ENCODE data around the gene C19orf38. TPM values are rescaled to one million over a fixed set of nuclear protein-coding genes. Genes with fewer than 3 reads are reported as not detected.

Gene C19orf38, protein sequence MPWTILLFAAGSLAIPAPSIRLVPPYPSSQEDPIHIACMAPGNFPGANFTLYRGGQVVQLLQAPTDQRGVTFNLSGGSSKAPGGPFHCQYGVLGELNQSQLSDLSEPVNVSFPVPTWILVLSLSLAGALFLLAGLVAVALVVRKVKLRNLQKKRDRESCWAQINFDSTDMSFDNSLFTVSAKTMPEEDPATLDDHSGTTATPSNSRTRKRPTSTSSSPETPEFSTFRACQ
- total RNA-seq, result 4.6 and 5.7 TPM in 2 replicates

DNA sequence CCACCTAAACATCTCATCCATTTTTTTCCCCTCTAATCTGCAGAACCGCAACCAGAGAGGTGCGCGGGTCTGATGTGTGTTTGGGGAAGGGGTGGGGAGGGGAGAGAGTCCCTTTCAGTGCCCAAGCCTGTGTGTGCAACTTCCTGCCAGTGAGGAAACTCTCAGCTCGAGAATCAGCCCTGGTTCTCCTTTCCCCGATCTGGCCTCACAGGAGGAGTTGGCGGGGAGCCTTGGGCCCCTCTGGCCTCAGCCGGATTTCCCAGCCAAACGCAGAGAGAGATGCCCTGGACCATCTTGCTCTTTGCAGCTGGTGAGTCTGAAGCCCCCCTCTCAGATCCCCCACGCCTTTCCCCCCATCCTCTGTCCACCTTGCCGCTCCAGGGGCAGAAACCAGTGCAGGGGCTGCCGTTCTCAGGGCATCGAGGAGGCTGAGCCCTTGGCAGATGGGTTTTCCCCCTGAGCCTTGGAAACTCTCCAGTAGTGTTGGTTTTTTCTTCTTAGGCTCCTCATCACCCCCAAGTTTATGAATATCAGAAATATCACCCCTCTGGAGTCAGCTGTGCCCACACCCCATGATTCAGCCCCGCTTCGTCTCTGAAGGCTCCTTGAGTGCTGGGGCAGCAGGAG, at the start of gene C19orf38:
Gene C19orf38 (plus strand): TSS at position 186 of the 627 bp plus-strand sequence. CDS start 94 bp downstream, at position 280.
- intact Hi-C loops (cut with micrococcal nuclease), result no loop called here

DNA sequence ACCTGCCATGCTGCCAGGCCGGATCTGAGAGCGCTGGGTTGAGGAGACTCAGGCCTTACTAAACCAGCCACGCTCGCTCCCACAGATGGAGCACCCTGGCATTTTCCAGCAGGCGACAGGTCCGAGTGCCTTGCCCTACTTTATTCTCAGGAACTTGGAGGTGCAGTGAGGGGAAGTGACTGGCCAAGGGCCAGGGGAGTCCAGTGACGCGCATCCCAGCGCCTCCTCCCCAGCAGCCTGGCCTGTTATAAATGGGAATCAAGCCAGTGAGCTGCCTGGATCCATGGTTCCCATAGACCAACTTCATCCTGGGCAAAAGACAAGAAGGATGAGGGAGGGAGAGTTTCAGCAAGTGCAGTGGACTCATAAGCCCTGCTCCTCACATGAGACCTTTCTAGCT, 47.7 kb upstream of the C19orf38 start:
- intact Hi-C loops (cut with micrococcal nuclease), result no loop called here

DNA sequence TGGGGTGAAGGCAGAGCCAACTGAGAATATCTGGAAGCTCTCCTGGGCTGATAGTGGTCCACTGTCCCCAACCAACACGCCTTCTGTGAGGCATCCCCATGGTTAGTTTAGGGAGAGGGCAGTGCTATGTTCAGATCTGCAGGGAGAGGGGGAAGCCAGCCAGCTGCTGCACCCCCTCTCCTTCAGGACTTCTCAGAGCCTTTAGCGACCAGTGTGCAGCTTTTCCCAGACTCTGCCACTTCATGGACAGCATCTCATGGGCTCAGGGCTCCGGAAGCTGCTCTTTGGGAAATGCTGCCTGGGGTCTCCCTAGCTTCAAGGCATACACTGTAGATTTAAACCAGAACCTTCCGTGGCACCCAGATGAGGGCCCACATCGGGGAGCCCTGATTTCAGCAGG, 45.7 kb upstream of the C19orf38 start:
- intact Hi-C loops (cut with micrococcal nuclease), result no loop called here

DNA sequence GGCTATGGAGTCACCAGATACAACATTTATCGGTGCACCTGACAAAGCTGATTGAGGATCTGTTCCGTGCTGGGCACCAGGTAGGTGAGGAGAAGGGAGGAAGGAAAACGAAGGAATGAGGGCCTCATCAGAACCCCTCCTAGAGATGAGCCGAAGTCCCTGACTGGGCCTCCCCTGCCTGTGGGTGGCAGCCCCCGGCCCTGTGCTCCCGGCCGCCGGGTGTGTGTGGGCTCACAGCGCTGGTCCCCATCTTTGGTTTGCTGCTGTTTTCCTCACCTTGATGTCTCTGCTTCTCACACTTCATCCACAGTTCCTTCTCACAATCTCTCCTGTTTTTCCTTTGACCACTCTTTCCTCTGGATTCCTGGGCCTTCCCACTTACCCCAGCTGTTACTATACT, 45.0 kb upstream of the C19orf38 start:
- intact Hi-C loops (cut with micrococcal nuclease), result no loop called here

DNA sequence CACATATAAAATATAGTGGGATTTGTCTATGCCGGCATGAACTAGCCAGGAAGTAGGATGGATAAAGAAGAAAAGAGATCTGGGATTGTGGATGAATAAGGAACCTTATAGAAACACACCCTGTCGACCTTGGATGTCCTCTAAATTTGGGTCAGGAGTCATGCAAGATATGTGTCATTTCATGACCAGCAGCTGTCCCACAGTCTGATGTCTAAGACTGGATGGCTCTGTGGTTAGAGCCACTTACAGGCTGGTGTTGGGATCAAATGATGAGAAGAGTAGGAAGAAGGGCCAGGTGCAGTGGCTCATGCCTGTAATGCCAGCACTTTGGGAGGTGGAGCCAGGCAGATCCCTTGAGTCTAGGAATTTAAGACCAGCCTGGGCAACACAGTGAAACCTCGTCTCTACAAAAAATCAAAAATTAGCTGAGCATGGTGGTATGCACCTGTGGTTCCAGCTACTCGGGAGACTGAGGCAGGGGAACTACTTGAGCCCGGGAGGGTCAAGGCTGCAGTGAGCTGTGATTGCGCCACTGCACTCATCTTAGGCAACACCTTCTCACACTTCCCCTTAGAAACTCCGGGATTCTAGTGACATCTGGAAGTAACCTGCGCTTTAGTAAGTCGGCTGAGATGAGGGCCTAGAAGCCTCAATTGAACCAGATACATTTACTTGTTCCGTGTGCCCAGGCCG, 43.0 kb upstream of the C19orf38 start:
- intact Hi-C loops (cut with micrococcal nuclease), result no loop called here

DNA sequence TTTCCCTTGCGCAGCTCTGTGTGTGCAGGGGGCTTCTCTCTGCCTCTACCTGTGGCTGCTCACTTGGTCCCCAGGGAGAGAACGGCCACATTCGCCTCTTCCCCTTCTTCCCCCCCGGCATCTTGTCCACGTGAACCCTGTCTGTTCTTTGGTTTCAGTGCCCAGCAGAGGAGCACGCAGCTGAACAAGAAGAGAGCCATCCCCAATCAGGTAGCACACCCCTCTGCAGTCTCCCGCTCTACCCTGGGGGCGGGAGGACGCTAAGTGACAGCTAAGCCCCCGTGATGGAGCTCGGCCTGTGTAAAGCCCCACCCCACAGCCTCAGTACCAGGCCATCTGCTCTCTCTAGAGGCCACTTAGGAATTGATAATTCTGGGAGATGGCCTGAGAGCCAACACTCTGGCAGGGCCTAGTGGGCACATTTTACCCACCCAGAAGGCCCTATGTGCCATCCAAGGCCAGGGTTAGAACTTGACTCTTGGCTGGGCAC, 42.4 kb upstream of the C19orf38 start:
- intact Hi-C loops (cut with micrococcal nuclease), result no loop called here

DNA sequence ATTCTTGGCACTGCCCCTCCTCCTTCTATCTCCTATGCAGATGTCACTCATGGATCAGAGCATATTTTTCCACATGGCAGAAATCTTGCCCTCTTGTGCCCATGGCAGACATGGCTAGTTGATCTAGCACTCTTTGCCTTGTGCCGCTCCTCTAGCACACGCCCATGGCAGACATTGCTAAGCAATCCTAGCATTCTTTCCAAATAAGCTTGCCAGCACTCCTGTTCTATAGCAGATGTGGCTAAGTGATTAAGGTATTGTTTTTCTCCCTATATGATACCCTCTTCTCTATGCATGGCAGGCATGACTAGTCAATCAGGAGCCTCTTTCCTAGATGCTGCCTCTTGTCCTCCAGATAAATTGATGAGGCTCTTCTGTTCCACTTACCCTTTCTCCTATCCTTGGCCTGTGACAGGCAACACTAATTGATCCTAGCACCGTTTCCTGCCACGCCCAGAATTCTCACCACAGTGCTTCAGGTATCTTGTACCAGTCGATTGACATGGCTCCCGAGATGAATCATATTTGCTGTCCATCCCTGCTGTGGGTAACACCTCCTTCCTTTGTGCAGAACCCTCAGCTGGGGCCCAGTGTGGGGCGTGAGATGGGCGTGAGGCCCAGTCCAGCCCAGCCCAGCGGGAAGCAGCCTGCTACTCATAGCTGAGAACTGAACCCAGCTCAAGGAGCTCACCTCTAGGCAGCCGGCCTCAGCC, 39.1 kb upstream of the C19orf38 start:
- intact Hi-C loops (cut with micrococcal nuclease), result loop anchor here (1.0 kb wide), 1 partner anchor 12 kb away; no protein-coding TSS in a partner anchor

DNA sequence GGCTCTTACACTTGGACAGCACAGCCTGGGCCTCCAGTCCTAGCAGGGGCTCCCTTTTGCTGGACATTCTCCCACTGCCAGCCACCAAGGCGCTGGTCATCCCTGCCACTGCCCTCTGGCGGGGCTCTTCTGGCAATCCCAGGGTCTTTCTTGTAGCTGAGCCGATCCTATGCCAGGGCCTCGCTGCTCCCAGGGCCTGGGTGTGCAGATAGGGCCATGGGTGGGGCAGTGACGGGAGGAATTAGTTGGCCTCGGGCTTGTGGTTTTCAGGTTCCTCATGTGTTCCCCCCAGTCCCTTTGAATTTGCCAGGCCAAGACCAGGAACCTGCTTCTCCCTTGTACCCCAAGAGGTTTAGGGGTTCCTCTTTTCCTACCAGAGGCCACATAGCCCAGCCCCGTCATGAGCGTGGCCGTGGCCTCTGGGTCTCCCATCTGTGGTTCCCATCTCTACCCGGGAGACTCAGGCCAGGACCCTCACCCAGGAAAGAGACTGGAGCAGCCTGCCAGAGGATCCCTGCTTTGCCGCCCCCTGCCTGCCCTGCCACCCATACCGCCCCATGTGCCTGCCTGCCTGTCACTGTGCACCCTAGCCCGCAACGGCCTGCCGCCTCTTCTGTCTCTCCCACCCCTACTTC, 38.4 kb upstream of the C19orf38 start:
- intact Hi-C loops (cut with micrococcal nuclease), result loop anchor here (1.0 to 5.0 kb wide), 2 partner anchors 12 to 92 kb away; partner anchors contain the start of gene DNM2

DNA sequence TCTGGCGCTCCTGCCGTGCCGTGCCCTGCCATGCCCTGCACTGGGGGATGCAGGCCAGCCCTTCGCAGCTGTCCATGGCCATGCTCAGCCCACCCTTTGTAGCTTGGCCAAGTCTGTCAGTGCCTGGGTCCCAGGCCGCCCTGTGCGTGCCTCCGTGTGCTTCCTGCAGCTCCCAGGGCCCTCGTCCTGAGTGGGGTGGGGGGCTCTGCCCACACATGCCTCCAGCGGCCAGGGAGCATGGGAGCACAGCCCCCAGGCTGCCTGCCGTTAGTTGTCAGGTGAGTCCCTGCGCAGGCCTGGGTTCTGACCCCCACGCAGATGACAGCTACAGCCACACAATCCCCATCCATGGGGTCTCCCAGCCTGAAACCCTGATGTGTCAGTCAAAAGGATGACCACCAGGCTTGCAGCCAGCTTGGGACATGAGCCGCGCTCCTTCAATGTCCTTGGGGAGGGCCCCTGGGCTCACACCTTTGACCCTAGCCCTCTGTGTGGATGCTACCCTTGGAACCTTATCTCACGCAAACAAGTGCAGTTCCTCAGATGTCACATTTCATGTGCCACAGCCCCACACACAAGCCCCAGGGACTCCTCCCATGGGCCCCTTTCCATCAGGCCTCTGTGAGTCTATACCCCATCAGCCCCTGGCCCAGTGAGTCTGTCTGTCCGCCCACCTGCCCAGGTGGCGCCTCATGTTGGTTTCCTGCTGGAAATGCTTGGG, 36.7 kb upstream of the C19orf38 start:
- intact Hi-C loops (cut with micrococcal nuclease), result loop anchor here (5.0 kb wide), 1 partner anchor 94 kb away; the partner anchor contains the start of gene DNM2

DNA sequence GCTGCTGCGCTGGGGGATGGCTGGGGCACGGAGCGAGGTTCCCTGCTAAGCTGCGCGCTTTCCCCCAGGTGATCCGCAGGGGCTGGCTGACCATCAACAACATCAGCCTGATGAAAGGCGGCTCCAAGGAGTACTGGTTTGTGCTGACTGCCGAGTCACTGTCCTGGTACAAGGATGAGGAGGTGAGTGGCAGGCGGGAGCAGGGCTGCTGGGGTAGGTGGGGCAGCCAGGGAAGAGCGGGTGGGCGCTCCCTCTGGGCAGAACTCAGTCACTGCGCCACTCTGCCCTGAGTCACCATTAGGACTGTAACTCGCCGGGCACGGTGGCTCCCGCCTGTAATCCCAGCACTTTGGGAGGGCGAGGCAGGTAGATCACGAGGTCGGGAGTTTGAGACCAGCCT, 36.0 kb upstream of the C19orf38 start:
- intact Hi-C loops (cut with micrococcal nuclease), result loop anchor here (5.0 kb wide), 1 partner anchor 95 kb away; the partner anchor contains the start of gene DNM2

DNA sequence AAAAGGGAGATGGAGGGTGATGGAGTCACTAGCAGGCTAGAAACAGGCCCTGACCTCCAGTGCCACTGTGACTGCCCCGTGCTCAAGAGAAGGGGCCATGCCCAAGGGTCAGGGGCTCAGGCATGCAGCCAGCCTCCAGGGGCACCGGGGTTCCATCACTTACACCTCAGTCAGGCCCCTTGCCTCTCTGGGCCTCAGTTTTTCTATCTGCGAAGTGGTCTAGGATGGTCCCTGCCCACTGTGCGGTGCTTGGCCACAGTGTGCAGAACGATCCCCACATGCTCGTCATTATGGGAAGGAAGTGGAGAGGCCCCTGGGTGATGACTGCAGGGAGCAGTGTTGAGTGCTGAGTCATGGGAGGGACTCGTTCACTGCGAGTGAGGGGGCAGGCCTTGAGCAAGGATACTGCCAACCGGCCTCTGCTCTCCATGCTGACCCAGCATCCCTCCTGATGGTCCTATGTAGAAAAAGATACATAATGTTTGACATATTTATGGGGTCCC, 35.3 kb upstream of the C19orf38 start:
- intact Hi-C loops (cut with micrococcal nuclease), result loop anchor here (5.0 kb wide), 1 partner anchor 96 kb away; the partner anchor contains the start of gene DNM2

DNA sequence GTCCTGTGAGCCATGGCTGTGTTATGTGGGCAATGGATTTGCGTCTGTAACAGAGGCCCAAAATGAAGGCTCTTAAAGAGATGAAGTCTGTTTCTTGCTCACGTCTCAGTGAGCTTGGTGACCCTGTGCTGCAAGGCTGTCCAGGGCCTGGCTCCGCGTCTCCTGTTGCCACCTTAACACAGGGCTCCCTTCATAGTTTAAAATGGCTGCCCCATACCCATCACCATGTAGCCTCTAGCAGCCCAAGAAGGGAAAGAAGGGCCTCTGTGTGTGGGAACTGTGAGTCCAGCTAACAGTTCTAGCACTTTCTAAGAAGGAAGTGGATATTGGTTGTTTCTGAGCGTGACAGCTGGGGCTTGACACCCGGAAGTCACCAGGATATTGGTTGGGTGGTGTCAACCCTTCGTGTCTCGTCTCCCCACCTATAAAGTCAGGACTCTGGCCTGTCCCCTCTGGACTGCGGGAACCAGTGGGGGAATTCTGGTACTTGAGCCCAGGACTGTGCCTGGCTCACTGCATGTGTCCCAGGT, 33.1 kb upstream of the C19orf38 start:
- intact Hi-C loops (cut with micrococcal nuclease), result no loop called here

DNA sequence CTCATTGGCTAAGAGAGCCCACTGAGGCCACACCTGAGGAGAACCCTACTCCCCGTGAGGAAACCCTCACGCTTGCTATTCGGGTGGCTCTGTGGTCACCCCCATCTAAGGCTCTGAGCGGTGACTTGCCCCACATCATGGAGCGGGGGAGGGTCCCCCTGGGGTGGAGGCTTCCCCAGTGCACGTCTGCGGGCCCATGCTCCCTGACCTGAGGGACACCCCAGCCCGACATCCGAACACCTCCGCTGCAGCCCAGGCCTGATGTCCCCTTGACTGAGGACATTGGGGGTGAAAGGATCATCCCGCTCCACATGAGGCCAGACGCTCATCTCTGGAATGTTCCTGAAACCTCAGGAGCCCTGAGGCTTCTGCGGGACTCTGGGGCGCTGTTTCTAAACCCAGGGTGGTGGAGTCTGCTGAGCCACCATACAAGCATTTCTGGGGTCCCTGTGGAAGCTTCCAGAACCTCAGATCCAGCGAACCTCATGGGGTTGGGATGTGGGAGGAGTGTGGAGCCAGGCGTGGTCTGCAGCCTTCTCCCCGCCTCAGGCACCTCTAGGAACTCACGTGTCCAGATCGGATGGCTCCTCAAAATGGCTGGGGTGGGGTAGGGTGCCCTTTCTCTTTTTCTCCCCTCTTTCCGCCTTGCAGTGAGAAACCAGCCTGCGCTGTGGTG, 32.1 kb upstream of the C19orf38 start:
- intact Hi-C loops (cut with micrococcal nuclease), result no loop called here

DNA sequence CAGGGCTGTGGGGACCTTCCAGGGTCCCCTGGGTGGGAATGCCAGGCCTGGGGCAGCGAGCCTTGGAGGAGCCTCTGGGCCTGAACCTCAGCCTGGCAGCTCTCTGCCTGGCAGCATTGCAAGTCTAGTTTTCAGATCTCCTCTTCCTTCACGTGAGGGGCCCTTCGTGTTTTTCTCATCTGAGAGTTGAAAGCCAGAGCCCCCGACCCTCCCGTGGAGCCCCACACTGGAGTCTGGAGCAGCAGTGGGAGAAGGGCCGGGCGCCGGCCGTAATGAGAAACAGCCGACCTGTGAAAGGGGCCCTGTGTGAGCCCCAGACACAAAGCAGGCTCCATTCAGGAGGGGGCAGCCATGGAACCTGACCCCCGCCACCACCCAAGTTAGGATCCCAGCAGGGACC, 31.5 kb upstream of the C19orf38 start:
- intact Hi-C loops (cut with micrococcal nuclease), result no loop called here

DNA sequence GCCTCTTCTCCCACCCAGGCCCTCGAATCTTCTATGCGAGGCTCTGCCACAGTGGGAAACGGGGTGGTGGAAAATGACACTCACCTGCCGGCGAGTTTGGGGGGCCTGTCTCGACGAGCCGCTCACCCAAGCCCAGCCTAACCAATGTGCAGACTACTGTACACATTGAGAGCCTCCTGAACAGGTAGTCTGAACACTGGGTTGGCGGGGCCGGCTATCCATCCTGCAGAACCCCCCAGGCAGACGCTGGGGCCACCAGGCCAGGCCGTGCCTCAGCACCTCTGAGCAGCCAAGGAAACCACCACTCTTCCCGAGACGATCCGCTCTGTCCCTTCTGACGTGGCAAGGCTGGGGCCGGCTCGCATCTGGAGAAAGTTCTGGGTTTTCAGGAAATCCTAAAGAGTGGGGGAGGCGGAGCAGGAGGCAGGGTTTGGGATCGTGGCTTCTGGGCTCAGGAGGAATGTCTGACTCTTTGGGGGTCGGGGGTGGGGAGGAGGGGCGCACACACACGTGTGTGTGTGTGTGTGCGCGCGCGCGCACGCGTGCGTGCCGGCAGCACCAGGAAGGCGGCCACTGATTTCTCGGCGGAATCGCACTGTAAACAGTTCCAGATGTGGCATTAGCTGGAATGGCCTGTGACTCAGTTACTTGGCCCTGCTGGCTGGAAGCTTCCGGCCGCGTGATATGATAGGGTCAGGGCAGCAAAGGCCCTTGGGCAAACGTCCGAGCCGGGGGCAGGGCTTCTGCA, 30.8 kb upstream of the C19orf38 start:
- intact Hi-C loops (cut with micrococcal nuclease), result no loop called here

DNA sequence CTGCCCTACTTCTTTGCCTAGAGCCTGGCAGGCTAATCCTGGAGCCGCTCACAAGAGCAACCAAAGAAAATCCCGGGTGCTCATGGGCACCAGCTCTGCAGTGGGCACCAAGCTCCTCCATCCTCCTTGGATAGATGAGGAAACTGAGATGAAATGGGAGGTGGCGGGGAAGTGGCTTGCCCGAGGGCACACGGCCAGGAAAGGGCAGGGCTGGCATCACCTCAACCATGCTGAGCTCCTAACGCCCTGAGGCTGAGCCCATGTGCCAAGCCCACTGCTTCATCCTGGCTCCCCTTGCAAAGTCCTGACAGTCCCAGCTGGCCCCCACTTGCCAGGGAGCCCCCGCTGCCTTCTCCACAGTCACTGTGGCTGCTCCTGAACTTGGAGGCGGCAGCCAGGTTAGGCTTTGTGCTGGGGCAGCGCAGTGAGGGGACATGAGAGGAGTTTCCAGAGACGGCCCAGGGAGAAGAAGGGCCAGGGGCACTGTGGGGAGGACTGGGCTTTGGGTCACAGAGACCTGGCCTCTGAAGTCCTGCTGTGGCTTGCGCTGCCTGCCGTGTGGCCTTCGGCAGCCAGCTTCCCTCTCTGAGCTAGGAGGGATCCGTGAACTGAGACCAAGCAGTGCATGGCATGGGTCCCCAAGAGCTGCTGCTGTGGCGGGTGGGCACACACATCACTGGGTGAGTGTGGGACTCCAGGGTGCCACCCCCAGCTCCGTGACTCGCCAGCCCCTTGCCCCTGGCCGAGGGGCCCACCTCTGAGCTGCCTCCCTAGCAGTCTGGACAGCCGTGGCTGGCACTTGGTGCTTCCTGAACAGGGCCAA, 29.7 kb upstream of the C19orf38 start:
- intact Hi-C loops (cut with micrococcal nuclease), result no loop called here
